HG02610 (cell line): ENCODE results near the gene TTC4.

Experiments
- ATAC-seq: cut with Tn5 transposase; IDR thresholded peaks from one replicate; pipeline ENCODE4 v1.9.1; 2021; ENCODE audit warnings: mild to moderate bottlenecking, moderate library complexity; ENCODE audit not compliant: unreplicated experiment

The TTC4 gene

DNA sequence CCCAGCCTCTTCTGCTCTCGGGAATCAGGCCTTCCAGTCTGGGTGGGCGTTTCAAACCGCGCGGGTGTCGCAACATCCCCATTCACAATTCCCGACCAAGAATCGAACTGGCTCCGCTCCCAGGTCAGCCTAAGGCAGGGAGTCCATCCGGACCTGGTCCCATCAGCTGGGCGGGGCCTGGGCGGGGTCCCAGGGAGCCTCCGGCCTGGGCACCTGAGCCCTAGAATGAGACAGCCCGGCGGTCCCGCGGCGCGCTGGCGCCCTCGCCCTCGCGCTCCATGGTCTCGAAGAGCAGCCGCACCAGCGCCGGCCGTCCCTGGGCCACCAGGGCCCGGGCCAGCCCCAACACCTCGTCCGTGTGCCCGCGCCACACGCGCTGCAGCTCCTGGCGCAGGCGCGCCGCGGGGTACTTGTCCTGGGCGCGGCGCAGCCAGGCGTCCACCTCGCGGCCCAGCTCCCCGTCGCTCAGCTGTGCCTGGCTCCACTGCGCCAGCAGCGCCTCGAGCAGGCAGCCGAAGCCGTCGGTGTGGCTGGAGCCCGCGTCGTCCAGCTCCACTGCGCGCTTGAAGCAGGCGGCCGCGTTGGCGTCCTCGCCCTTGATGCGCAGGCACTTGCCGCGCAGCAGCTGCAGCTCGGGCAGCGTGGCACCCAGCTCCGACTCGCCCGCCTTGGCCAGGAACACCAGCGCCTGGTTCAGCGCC, 65.5 kb downstream of the TTC4 start:
- no peak for ATAC-seq

DNA sequence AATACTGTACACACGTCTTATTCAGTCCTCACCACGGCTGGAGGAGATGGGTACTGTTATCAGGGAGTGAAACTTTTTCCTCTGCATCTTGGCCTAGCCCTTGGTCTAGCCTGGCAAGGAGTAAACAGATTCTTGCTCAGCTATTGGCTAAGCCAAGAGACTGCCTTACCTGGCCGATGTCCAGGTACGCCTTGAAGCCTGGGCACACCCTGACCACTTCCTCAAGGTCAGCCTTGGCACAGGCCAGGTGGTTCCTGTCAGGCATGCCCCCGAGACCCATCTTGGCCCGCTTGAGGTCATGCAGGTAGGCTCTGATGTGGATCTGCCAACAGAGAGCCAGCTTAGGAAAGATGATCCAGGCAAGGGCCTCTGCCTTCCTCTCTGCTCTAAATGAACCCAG, 66.5 kb downstream of the TTC4 start:
- no peak for ATAC-seq

DNA sequence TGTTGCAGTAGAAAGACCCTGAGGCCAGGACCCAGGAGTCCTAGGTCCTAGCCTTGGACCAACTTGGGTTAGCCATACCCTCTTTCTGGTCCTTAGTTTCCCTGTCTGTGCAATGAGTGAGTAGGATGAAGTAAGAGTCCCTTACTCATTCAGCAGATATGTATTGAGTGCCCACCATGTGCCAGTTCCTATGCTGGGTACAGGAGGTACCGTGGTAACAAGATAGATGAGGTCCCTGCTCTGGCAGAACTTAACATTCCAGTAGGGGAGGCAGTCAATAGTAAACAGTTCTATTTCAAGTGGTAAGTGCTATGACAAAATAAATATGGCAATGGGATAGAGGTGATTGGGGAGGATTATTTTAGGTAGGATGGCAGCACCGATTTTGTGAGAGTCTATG, 66.9 kb downstream of the TTC4 start:
- no peak for ATAC-seq

DNA sequence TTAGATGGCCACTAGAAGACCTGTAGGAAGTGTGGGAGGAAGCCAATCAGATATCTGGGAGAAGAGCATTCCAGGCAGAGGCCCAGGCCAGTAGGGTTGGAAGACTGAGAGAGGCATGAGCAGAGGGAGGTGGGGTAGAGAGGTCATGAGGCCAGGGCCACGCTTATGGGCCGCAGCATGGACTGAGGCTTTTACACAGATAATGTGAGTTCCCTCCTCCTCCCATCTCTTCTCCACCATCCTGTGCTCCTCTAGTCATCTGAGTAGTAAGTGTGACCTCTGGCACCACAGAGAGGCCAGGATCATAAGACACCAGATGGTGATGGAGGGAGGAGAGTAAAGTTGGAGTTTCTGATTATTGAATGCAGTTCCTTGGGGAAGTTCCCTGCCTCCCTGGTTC, 68.4 kb downstream of the TTC4 start:
- no peak for ATAC-seq

DNA sequence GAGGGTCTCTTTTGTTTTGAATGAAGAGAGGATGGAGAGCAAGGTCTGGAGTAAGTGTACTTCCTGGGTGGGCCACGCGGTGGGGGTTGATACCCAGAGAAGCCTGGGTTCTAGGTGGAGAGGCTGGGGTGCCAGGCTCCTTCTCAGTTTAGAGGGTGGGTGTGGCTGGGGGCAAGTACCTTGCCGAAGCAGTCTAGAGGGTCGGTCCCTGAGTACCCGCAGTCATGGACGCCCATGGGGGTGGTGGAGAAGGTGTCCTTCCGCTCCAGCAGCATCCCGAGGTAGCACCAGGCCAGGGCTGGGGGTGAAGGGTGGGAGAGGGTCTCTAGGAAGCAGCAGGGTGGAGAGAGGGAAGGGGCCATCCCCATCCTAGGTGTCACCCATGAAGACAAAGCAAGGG, 71.1 kb downstream of the TTC4 start:
- ATAC-seq, result no peak

DNA sequence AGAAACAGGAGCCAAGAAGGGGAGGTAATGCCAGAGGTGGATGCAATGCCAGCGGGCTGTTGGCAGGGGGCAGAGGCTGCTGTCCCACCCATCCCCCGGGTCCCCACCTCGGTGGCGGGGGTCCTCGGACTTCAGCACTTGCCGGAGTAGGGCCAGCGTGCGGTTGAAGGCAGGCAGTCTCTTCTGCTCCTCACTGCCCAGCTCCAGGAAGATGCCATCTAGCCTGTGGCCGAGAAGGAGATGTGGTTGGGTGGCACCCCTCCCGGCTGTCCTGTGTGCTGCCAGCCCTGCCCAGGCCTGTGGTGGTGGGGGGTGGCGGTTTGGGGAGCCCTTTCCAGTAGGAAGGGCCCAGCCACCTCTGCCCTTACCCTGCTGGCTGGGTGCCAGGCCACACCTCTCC, 71.9 kb downstream of the TTC4 start:
- ATAC-seq, result no peak

DNA sequence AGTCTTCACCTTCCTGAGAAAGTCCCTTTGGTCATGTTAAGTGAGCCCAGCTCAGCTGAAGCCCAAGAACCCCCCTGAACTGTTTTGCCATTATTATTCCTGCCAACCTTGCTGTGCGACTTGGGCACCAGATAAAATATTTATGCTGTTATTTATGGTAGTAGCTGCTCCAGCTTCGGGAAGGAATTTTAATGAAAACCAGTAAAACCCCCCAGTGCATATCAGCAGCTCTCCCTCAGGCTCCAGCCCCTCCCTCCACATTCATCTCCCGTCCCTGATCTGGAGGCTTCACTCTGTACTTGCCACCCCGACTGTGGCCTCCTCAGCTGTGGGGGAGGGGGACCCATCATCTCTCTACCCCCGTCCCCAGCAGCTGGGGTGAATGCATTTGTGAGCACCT, 72.8 kb downstream of the TTC4 start:
- ATAC-seq, result no peak

DNA sequence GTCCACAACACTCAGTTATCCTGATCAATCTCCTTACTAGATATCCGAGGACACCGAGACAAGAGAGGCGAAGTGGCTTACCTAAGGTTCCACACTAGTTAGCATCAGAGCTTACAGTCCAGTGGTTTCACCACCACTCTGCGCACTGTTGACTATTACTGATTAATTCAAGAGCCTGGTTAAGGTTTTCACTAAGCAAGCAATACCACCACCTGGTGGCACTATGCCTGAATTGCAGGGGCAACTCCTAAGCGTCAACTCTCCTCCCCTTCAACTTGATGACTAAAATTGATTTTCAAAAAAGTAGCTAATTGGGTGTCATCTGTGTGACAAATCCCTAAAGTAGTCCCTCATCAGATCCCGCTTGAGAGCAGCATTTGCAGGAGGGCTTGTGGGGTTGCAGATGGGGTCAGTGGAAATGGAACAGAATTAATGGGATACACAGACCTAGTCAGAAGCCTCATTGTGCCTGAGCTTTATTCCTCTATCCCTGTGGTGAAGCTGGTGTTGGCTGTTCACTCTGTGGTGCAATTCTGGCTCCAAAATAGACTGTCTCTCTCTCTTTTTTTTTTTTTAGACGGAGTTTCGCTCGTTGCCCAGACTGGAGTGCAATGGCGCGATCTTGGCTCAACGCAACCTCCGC, 76.3 kb downstream of the TTC4 start:
- no peak for ATAC-seq
